Measurements from ENCODE around the gene GRM7. TPM values are rescaled to one million over a fixed set of nuclear protein-coding genes. Genes with fewer than 3 reads are reported as not detected.

GRM7 gene
- total and polyA plus RNA-seq, 2 donors (not counting 1 experiment from before 2014, with no cell fraction given), result not detected

DNA sequence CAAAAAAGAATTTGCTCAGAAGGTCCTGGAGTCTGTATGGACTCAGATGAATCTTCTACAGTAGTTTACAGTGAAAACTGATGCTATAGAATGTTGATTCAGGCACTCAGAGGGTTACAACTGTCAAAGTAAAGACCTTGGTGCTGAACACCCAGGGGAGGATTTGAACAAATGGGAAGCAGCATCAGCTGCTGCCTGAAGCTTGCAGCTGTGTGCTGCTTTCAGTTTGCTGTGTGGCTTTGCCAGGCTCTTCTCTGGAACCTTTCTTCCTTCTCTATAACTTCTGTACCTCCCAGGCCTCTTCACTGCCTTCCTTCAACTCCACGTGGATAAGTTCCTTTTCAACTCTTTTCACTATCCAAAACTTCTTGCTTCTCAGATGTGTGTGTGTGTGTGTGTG is 214.2 kb downstream of the GRM7 start:
- H3K27ac Mint-ChIP-seq, result no peak overlapping the region
- H4K20me1 ChIP-seq (ENCODE audit: control insufficient read depth, insufficient read depth, low read length, poor library complexity, severe bottlenecking), result no peaks in the 10 kb centered on the region
- H3K27ac ChIP-seq (ENCODE audit: low read length in 2 of 2), result no peak overlapping the region
- TF ChIP-seq, protein P1, sequence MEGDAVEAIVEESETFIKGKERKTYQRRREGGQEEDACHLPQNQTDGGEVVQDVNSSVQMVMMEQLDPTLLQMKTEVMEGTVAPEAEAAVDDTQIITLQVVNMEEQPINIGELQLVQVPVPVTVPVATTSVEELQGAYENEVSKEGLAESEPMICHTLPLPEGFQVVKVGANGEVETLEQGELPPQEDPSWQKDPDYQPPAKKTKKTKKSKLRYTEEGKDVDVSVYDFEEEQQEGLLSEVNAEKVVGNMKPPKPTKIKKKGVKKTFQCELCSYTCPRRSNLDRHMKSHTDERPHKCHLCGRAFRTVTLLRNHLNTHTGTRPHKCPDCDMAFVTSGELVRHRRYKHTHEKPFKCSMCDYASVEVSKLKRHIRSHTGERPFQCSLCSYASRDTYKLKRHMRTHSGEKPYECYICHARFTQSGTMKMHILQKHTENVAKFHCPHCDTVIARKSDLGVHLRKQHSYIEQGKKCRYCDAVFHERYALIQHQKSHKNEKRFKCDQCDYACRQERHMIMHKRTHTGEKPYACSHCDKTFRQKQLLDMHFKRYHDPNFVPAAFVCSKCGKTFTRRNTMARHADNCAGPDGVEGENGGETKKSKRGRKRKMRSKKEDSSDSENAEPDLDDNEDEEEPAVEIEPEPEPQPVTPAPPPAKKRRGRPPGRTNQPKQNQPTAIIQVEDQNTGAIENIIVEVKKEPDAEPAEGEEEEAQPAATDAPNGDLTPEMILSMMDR (IDR thresholded peaks at IDR 0.05), result no peak
- no peak for TF ChIP-seq EZH2 (IDR thresholded peaks at IDR 0.05; ENCODE audit: borderline replicate concordance, insufficient read depth, low read depth, low read length, poor library complexity, severe bottlenecking)
- no peaks in the 10 kb centered on the region for H3K36me3 ChIP-seq (replicated peaks in 1 of 2; ENCODE audit: control extremely low read depth in 1 of 2, control insufficient read depth in 1 of 2, extremely low read depth in 1 of 2, insufficient read depth in 2 of 2, low read length in 1 of 2)
- ATAC-seq (ENCODE audit: low read depth) (no peak), DNase-seq (no peak)
- no peak overlapping the region for H3K4me3 ChIP-seq (ENCODE audit: control extremely low read depth in 1 of 5, extremely low read depth in 1 of 5, insufficient read depth in 1 of 5, low read depth in 2 of 5, low read length in 4 of 5)
- ChIA-PET CTCF (no interaction called here), POLR2A (no interaction called here)
- no peaks in the 10 kb centered on the region for H3K27me3 Mint-ChIP-seq
- H3K4me1 ChIP-seq (ENCODE audit: control insufficient read depth in 2 of 2, insufficient read depth in 2 of 2, low read length in 2 of 2), result no peaks in the 10 kb centered on the region
- H2AFZ ChIP-seq (ENCODE audit: insufficient read depth, low read depth, low read length, poor library complexity, severe bottlenecking), result no peak overlapping the region
- WGBS (ENCODE audit: insufficient coverage), result no CpG with 5 or more reads among the region's 1 CpG
- intact Hi-C loops (cut with micrococcal nuclease), result no loop called here
- H3K4me1 Mint-ChIP-seq, result no peaks in the 10 kb centered on the region
- no peaks in the 10 kb centered on the region for H3K9me3 Mint-ChIP-seq (ENCODE audit: insufficient read depth)
- H3K27me3 ChIP-seq (replicated peaks in 1 of 4; ENCODE audit: control extremely low read depth in 1 of 4, control insufficient read depth in 3 of 4, insufficient read depth in 4 of 4, low read length in 3 of 4), result no peaks in the 10 kb centered on the region
- no peaks in the 10 kb centered on the region for H3K79me2 ChIP-seq (ENCODE audit: control insufficient read depth, insufficient read depth, low read length)
- H3K9ac ChIP-seq (ENCODE audit: low read length), result no peak overlapping the region
- H3K4me3 Mint-ChIP-seq, result no peak overlapping the region
- no peaks in the 10 kb centered on the region for H3K9me3 ChIP-seq (ENCODE audit: control extremely low read depth in 1 of 3, control insufficient read depth in 2 of 3, insufficient read depth in 1 of 3, low read length in 2 of 3)
- no peak overlapping the region for H3K4me2 ChIP-seq (replicated peaks; ENCODE audit: low read depth, low read length, poor library complexity, severe bottlenecking)

DNA sequence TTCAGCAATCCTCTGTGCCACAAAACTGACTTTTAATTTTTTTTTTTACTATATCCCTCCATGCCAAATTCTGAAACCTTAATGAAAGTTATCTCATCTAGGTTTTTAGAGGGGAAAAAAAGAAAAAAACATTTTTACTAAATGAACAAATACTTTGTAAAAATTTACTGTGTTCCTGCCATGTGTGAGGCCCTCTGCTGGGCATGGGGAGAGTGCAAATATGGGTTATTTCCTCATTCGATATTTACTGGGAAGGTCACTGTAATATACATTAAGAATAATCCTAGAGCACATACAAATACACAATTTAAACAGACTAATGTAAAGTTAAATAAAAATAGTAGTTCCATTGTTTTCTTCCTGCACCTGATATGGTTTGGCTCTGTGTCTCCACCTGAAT is 215.0 kb downstream of the GRM7 start:
- Mint-ChIP-seq H3K4me1 (no peaks in the 10 kb centered on the region), H3K27ac (no peak overlapping the region), H3K9me3 (ENCODE audit: insufficient read depth) (no peaks in the 10 kb centered on the region), H3K4me3 (no peak overlapping the region), H3K27me3 (no peaks in the 10 kb centered on the region)
- Histone ChIP-seq H4K20me1 (ENCODE audit: control insufficient read depth, insufficient read depth, low read length, poor library complexity, severe bottlenecking) (no peaks in the 10 kb centered on the region), H2AFZ (ENCODE audit: insufficient read depth, low read depth, low read length, poor library complexity, severe bottlenecking) (no peak overlapping the region), H3K4me2 (replicated peaks; ENCODE audit: low read depth, low read length, poor library complexity, severe bottlenecking) (no peak overlapping the region), H3K79me2 (ENCODE audit: control insufficient read depth, insufficient read depth, low read length) (no peaks in the 10 kb centered on the region), H3K4me3 (ENCODE audit: control extremely low read depth in 1 of 5, extremely low read depth in 1 of 5, insufficient read depth in 1 of 5, low read depth in 2 of 5, low read length in 4 of 5) (no peak overlapping the region), H3K9ac (ENCODE audit: low read length) (no peak overlapping the region), H3K27me3 (replicated peaks in 1 of 4; ENCODE audit: control extremely low read depth in 1 of 4, control insufficient read depth in 3 of 4, insufficient read depth in 4 of 4, low read length in 3 of 4) (no peaks in the 10 kb centered on the region), H3K36me3 (replicated peaks in 1 of 2; ENCODE audit: control extremely low read depth in 1 of 2, control insufficient read depth in 1 of 2, extremely low read depth in 1 of 2, insufficient read depth in 2 of 2, low read length in 1 of 2) (no peaks in the 10 kb centered on the region), H3K9me3 (ENCODE audit: control extremely low read depth in 1 of 3, control insufficient read depth in 2 of 3, insufficient read depth in 1 of 3, low read length in 2 of 3) (no peaks in the 10 kb centered on the region), H3K4me1 (ENCODE audit: control insufficient read depth in 2 of 2, insufficient read depth in 2 of 2, low read length in 2 of 2) (no peaks in the 10 kb centered on the region), H3K27ac (ENCODE audit: low read length in 2 of 2) (no peak overlapping the region)
- no peak for TF ChIP-seq EZH2 (IDR thresholded peaks at IDR 0.05; ENCODE audit: borderline replicate concordance, insufficient read depth, low read depth, low read length, poor library complexity, severe bottlenecking)
- TF ChIP-seq, protein P1 (IDR thresholded peaks at IDR 0.05), result no peak
- no CpG with 5 or more reads among the region's 1 CpG for WGBS (ENCODE audit: insufficient coverage)
- intact Hi-C loops (cut with micrococcal nuclease), result no loop called here
- CTCF ChIA-PET, result no interaction called here
- DNase-seq (no peak), ATAC-seq (ENCODE audit: low read depth) (no peak)
- POLR2A ChIA-PET, result no interaction called here
